GM19023 (cell line): ENCODE results near the gene MARS1.

Experiments used
- ATAC-seq: cut with Tn5 transposase; IDR thresholded peaks from one replicate; pipeline ENCODE4 v1.9.1; 2021; ENCODE audit warnings: mild to moderate bottlenecking, moderate library complexity; ENCODE audit not compliant: unreplicated experiment

The MARS1 gene

GRCh38 chr12:57470970-57471656 is 16.8 kb upstream of the MARS1 start:
- ATAC-seq: no peak

- ATAC-seq: no peak
These were observed 16.2 kb upstream of the MARS1 start for GRCh38 chr12:57471661-57472060.

- no peak for ATAC-seq
These were observed 15.5 kb upstream of the MARS1 start for GRCh38 chr12:57472391-57472790.

- ATAC-seq: no peak
These were observed 14.5 kb upstream of the MARS1 start for GRCh38 chr12:57473392-57473791.

- ATAC-seq: no peak
These were observed 14.0 kb upstream of the MARS1 start for GRCh38 chr12:57473886-57474285.

GRCh38 chr12:57474430-57474829 is 13.4 kb upstream of the MARS1 start:
- ATAC-seq: no peak

GRCh38 chr12:57474862-57475261 is 13.0 kb upstream of the MARS1 start:
- no peak for ATAC-seq

GRCh38 chr12:57475271-57476161 is 12.4 kb upstream of the MARS1 start:
- no peak for ATAC-seq

- no peak for ATAC-seq
These were observed 11.5 kb upstream of the MARS1 start for GRCh38 chr12:57476162-57476992.

GRCh38 chr12:57476993-57477709 is 10.7 kb upstream of the MARS1 start:
- no peak for ATAC-seq

GRCh38 chr12:57477710-57478681 is 9.9 kb upstream of the MARS1 start:
- ATAC-seq: peak; percentile 45

GRCh38 chr12:57479043-57479375 is 8.9 kb upstream of the MARS1 start:
- no peak for ATAC-seq

GRCh38 chr12:57479376-57480115 is 8.3 kb upstream of the MARS1 start, which contains the start of gene ARHGAP9:
ARHGAP9 (minus strand) TSS chr12:57479866; CDS start chr12:57479406, 460 bp downstream.
- ATAC-seq: no peak

GRCh38 chr12:57481671-57482070 is 6.2 kb upstream of the MARS1 start:
- no peak for ATAC-seq

- ATAC-seq: no peak
These were observed 4.4 kb upstream of the MARS1 start for GRCh38 chr12:57483466-57483865.

- ATAC-seq: no peak
These were observed 2.2 kb upstream of the MARS1 start for GRCh38 chr12:57485695-57486094.

- ATAC-seq: no peak
These were observed 742 bp upstream of the MARS1 start for GRCh38 chr12:57487055-57487596.

- ATAC-seq: no peak
These were observed 711 bp downstream of the MARS1 start for GRCh38 chr12:57488402-57489156.
